NCI-H460 (cell line): ENCODE data around the gene CYP3A4. TPM values are rescaled to one million over a fixed set of nuclear protein-coding genes. Genes with fewer than 3 reads are reported as not detected.
"Not testable (repeated sequence)": the region's sequence is repeated elsewhere in the genome, so short reads cannot be mapped to it uniquely, and the experiment has no call there.

ENCODE experiments used
- DNase-seq: peaks from one replicate; pipeline ENCODE4 v3.0.0-alpha.2; 2016; ENCODE audit warnings: low read depth; ENCODE audit errors: extremely low read depth
- polyA plus RNA-seq: library from polyadenylated mRNA; depleted of rRNA; stranded (reverse); fragments of >200 nt; gene quantifications from 2 replicates; pipeline ENCODE4 v1.2.3, GENCODE V29; 2014; cell fraction: nucleus; rRNA removed
- total RNA-seq: library from RNA; depleted of rRNA; stranded (reverse); fragments of >200 nt; shearing (Covaris generic); gene quantifications from 2 replicates; pipeline ENCODE4 v1.2.3, GENCODE V29; 2014; rRNA removed

Gene CYP3A4
- total RNA-seq, result not detected in 2 replicates
- polyA plus RNA-seq, result not detected in 2 replicates

DNA sequence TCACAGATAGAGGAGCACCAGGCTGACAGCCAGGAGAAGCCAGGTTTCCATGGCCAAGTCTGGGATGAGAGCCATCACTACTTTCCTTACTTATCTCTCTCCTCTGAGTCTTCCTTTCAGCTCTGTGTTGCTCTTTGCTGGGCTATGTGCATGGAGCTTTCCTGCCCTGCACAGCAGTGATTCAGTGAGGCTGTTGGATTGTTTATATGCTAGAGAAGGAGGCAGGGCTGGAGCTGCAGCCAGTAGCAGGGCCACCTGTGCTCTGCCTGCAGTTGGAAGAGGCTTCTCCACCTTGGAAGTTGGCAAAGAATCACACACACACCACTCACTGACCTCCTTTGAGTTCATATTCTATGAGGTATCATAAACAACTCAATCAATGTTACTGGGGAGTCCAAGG is at the start of gene CYP3A4:
TSS of gene CYP3A4 (minus strand) at position 178 of the 400 bp plus-strand sequence. CDS start at position 75, 103 bp downstream.
- DNase-seq, result no peak

DNA sequence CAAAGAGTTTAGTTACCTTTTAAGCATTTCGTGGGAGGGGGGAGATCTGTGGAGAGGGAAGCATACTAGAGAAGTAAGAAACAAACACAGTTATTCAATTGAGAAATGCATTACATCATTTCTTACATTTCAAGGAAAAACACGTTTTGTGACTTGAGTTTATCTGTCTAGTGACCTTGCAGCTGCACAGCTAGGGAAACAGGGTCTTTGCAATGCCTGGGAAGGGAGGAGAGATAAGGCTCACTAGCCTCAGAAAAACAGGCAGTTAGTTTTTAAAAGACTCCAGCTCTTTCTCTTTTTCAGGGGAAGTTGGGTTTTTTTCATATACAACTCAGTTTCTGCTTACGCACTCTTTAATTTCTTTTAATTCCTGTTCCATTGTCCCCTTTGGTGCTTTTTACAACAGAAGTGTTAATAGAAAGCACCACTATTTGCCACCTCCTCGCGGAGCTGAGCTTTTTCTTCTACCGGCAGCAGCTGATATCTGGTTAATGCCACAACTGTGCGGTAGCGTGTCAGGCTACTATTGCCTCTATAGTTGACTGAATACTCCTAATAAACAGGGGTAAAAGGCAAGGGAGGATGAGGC is 49.4 kb upstream of the CYP3A4 start:
- DNase-seq, result no peak

DNA sequence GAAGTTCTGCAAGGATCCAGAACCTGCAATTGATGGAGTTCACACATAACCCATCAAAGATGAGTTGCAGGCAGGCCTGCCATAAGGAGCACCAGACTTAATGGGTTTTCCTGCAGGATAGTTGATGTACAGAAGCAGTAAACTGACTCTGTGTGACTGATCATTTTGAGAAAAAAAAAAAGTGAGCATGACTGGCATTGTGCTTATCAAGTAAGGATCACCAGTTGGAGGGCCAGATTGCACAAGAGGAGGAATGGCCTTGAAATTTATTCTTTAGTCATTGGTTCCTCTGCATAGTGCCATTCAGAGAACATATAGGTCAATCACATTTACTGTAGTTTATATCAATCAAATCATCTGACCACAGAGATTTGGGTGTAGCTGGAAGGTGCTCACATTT is 47.6 kb upstream of the CYP3A4 start:
- DNase-seq, result no peak

DNA sequence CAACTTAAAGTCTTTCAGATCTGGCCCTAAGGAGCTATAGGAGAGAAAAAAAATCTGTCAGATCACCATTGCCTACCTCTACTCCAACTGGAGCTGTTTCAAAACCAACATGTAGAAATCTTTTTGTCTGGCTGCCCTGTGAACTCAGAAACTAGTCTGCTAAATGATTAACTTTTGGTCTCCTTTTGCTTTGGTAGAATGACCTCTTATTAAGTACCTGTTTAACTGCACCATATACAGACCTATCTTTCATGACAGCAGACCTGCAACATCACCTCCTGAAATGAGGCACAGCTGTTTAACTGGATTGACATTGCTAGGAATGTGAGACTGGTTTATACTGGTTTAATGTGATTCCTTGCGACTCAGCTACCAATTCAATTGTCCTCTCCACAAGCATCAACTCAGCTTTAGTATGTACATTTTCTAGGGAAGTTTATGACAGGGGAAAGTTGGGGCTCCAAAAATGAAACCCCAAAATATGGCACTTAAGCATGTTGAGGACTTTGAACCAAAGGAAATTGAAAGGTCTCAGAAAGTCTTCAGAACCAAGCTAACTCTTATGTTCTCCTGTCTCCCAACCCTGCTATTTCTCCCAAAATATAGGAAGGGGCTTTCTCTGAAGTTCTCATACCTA is 45.7 kb upstream of the CYP3A4 start:
- DNase-seq, result no peak

DNA sequence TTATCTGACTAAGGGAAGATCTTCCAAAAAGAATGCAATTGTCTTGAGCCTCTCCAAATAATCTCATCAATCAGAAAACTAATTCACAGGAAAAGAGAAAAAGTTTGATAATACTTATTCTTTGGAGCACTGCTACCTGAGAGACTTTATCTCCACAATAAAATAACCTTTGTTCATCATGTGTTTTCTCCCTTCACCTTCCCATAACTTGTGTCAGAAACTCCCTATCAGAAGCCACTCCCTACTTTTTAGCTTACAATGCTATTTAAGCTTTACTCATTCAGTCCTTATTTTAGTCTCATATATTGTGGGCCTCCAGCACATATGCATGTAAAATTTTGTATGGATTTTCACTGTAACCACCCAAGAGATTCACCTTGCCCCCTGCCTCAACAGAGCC is 44.8 kb upstream of the CYP3A4 start:
- no peak for DNase-seq

GRCh38 chr7:99827040-99827778 is 43.2 kb upstream of the CYP3A4 start:
- no peak for DNase-seq

DNA sequence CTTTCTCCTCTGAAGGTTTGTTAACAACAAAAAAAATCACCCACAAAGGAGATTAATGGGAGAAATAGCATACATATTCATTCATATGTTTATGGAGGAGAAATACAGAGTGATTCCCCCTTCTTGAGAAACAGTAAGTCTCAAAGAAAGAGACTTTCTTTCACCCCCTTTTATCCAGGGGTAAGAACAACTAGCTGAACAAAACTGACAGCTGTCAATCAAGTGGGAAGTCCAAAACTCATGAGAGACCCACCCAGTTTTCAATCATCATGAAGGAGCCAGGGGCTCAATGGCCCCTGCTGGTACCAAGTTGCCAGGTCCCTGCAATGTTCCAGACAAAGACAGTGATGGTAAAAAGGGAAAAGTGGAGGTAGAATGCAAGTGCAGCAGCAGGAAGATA is 41.9 kb upstream of the CYP3A4 start:
- no peak for DNase-seq

GRCh38 chr7:99825452-99825851 is 41.5 kb upstream of the CYP3A4 start:
- DNase-seq, result no peak

DNA sequence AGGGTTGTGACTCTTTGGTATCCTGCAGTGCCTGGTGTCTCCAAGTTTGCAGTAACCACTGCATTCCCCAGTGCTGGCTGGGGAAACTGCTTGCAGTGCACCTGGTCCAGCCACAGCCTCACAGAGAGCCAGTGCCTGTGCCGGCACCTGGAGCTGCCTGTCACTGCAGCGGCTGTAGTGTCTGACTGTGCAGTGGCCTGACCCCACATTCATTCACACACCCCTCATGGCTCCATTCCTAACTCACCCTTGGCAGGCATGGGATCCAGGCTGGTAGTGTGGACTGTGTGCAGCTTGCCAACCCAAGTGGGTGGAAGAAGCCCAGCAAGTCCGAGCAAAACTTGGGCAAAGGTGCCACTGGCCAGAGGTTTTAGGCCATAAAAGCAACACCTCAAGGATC is 40.1 kb upstream of the CYP3A4 start:
- no peak for DNase-seq

DNA sequence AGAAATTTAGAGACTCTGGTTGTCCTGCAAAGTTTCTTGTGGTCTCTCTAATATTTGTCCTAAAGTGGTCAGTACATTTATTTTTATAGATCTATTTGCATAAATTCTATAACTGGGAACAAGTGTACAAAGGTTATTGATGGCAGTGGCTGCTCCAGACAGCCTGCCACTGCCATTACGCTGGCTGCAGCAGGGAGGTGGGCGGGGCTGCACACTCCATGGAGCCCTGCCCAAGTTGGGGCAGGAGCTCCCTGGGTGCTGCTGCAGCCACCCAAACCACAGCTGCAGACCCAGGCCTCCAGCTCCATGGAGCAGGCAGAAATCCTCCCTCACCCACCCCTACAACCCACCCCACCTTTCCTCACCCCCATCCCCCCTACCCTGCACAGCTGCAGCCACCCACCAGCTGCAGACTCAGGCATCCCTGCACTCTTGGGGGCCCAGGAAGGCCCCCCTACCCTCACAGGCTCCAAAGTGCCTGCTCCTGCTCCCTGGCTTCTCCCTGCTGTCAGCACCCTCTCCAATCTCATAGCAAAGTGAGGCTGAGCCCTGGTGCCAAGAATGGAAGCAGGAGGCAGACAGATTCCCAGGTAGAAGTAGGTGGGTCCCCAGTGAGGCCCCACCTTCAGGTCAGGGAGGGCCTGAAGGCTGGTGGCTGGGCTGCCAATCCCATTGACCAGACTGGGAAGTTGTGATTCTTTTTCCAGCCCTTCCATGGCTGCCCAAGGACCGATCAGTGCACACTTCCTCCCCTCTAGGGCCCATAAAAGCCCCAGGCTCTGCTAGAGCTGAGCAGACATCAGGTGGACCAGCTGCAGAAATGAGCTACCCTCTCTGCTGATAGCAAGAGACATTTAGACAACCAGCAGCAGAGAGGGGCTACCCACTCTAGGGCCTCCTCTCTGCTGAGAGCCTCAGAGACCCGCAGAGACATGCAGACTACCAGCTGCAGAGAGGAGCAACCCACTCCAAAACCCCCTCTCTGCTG is 39.0 kb upstream of the CYP3A4 start:
- no peak for DNase-seq

DNA sequence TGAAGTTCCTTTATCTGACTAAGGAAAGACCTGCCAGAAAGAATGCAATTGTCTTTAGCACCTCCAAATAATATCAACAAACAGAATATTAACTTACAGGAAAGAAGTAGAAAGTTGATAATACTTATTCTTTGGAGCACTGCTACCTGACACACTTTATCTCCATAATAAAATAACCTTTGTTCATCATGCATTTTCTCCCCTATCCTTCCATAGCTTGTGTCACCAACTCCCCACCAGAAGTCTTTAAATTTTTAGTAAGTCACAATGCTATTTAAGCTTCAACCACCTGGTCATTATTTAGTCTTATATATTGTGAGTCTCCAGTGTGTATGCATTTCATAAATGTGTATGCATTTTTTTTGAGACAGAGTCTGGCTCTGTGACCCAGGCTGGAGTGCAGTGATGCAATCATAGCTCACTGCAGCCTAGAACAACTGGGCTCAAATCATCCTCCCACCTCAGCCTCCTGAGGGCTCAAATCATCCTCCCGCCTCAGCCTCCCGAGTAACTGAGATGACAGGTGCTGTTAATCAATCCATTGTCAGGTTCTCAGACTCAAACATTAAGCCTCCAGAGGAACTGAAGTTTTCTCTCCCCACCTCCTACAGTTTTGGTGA is 36.5 kb upstream of the CYP3A4 start:
- no peak for DNase-seq

- no peak for DNase-seq
Measured at GRCh38 chr7:99808766-99809165, 24.8 kb upstream of the CYP3A4 start.

- no peak for DNase-seq
Measured at GRCh38 chr7:99806839-99807478, 23.0 kb upstream of the CYP3A4 start.

- DNase-seq, result no peak
Measured at GRCh38 chr7:99805641-99806040, 21.7 kb upstream of the CYP3A4 start.

- not testable (repeated sequence) for DNase-seq
Measured at GRCh38 chr7:99803118-99803517, 19.1 kb upstream of the CYP3A4 start.

GRCh38 chr7:99801407-99801806 is 17.4 kb upstream of the CYP3A4 start:
- not testable (repeated sequence) for DNase-seq

DNA sequence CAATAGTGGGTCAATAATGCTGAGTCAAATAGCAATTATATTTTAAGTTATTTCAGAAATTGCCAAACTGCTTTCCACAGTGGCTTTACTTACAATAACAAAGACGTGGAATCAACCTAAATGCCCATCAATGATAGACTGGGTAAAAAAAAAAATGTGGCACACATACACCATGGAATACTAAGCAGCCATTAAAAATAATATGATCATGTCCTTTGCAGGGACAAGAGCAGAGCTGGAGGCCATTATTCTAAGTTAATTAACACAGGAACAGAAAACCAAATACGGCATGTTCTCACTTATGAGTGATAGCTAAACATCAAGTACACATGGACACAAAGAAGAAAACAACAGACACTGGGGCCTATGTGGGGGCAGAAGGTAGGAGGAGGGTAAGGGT is 15.0 kb upstream of the CYP3A4 start:
- DNase-seq, result no peak

DNA sequence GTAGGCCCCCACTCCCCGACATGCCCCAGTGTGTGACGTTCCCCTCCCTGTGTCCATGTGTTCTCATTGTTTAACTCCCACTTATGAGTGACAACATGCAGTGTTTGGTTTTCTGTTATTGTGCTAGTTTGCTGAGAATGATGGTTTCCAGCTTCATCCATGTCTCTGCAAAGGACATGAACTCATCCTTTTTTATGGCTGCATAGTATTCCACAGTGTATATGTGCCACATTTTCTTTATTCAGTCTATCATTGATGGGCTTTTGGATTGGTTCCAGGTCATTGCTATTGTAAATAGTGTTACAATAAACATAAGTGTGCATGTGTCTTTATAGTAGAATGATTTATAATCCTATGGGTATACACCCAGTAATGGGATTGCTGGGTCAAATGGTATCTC is 11.9 kb upstream of the CYP3A4 start:
- not testable (repeated sequence) for DNase-seq

GRCh38 chr7:99794585-99795502 is 10.9 kb upstream of the CYP3A4 start:
- DNase-seq, result no peak
